H9 (cell line): Measurements from ENCODE around the gene OGFOD3. TPM values are rescaled to one million over a fixed set of nuclear protein-coding genes. Genes with fewer than 3 reads are reported as not detected.
"Not testable (repeated sequence)": the region's sequence is repeated elsewhere in the genome, so short reads cannot be mapped to it uniquely, and the experiment has no call there.

Experiments
- DNase-seq: peaks from one replicate; pipeline ENCODE4 v3.0.0-alpha.2; 2017
- H2AFZ ChIP-seq: one replicate; pipeline ENCODE4 v1.6.1; 2013; ENCODE audit warnings: mild to moderate bottlenecking, low read length, control low read depth, moderate library complexity
- H2AK5ac ChIP-seq: 2 replicates; pipeline ENCODE4 v1.6.1; 2013; ENCODE audit warnings: low read length, control low read depth, mixed read lengths; ENCODE audit not compliant: insufficient read length
- H2BK120ac ChIP-seq: one replicate; pipeline ENCODE4 v1.6.1; 2013; ENCODE audit warnings: low read depth, mild to moderate bottlenecking, low read length, control low read depth, inconsistent platforms; ENCODE audit not compliant: poor library complexity, severe bottlenecking
- H2BK12ac ChIP-seq: 2 replicates; pipeline ENCODE4 v1.6.1; 2013; ENCODE audit warnings: low read length, control low read depth, mixed read lengths, low read depth; ENCODE audit not compliant: insufficient read length
- H2BK15ac ChIP-seq: 2 replicates; pipeline ENCODE4 v1.6.1; 2013; ENCODE audit warnings: low read depth, low read length, control low read depth
- H2BK20ac ChIP-seq: one replicate; pipeline ENCODE4 v1.6.1; 2013; ENCODE audit warnings: low read depth, mild to moderate bottlenecking, low read length, control low read depth, inconsistent platforms; ENCODE audit not compliant: poor library complexity, severe bottlenecking
- H2BK5ac ChIP-seq: 2 replicates; pipeline ENCODE4 v1.6.1; 2013; ENCODE audit warnings: low read length, control low read depth, mixed read lengths; ENCODE audit not compliant: insufficient read length
- H3K14ac ChIP-seq: 2 replicates; pipeline ENCODE4 v1.6.1; 2013; ENCODE audit warnings: low read length, control low read depth; ENCODE audit not compliant: insufficient read depth
- H3K18ac ChIP-seq: 2 replicates; pipeline ENCODE4 v1.6.1; 2013; ENCODE audit warnings: low read depth, mild to moderate bottlenecking, mixed read lengths, low read length, control low read depth; ENCODE audit not compliant: insufficient read length
- H3K23ac ChIP-seq: 2 replicates; pipeline ENCODE4 v1.6.1; 2013; ENCODE audit warnings: low read length, control low read depth, mixed read lengths, low read depth; ENCODE audit not compliant: insufficient read length
- H3K23me2 ChIP-seq: 2 replicates; pipeline ENCODE4 v1.6.1; 2013; ENCODE audit warnings: low read depth, mild to moderate bottlenecking, mixed read lengths, low read length, control low read depth; ENCODE audit not compliant: insufficient read length, poor library complexity, severe bottlenecking
- H3K27ac ChIP-seq: 2 replicates; pipeline ENCODE4 v1.5.1; 2013; ENCODE audit warnings: low read length, control low read depth, mixed read lengths, low read depth; ENCODE audit not compliant: insufficient read length
- H3K27me3 ChIP-seq: 2 replicates; pipeline ENCODE4 v1.6.1; 2013; ENCODE audit warnings: low read length, control low read depth, inconsistent platforms; ENCODE audit not compliant: insufficient read depth
- H3K4ac ChIP-seq: 2 replicates; pipeline ENCODE4 v1.6.1; 2013; ENCODE audit warnings: low read depth, mild to moderate bottlenecking, control low read depth, inconsistent platforms, low read length, moderate library complexity
- H3K4me1 ChIP-seq: 2 replicates; pipeline ENCODE4 v1.6.1; 2013; ENCODE audit warnings: low read length, control low read depth, inconsistent platforms; ENCODE audit not compliant: insufficient read depth
- H3K4me2 ChIP-seq: 2 replicates; pipeline ENCODE4 v1.6.1; 2013; ENCODE audit warnings: low read length, control low read depth, mixed read lengths; ENCODE audit not compliant: insufficient read length, insufficient read depth
- H3K56ac ChIP-seq: 2 replicates; pipeline ENCODE4 v1.6.1; 2013; ENCODE audit warnings: low read depth, mild to moderate bottlenecking, mixed read lengths, low read length, control low read depth; ENCODE audit not compliant: insufficient read length
- H3K79me1 ChIP-seq: 2 replicates; pipeline ENCODE4 v1.6.1; 2013; ENCODE audit warnings: low read depth, mild to moderate bottlenecking, moderate library complexity, low read length, control low read depth, inconsistent platforms; ENCODE audit not compliant: insufficient read depth, poor library complexity, severe bottlenecking
- H3K79me2 ChIP-seq: 2 replicates; pipeline ENCODE4 v1.6.1; 2013; ENCODE audit warnings: low read length, control low read depth, inconsistent platforms; ENCODE audit not compliant: insufficient read depth
- H3K9ac ChIP-seq: 2 replicates; pipeline ENCODE4 v1.6.1; 2013; ENCODE audit warnings: low read length, control low read depth, mixed read lengths; ENCODE audit not compliant: insufficient read length; ENCODE audit errors: extremely low read depth
- H3K9me3 ChIP-seq: one replicate; pipeline ENCODE4 v1.6.1; 2013; ENCODE audit warnings: low read depth, low read length, inconsistent platforms; ENCODE audit not compliant: control insufficient read depth
- H3T11ph ChIP-seq: one replicate; pipeline ENCODE4 v1.6.1; 2013; ENCODE audit warnings: mild to moderate bottlenecking, low read length, control low read depth, inconsistent platforms
- H4K20me1 ChIP-seq: one replicate; pipeline ENCODE4 v1.6.1; 2013; ENCODE audit not compliant: control insufficient read depth, insufficient read length, insufficient read depth
- H4K5ac ChIP-seq: 2 replicates; pipeline ENCODE4 v1.6.1; 2013; ENCODE audit warnings: low read depth, mild to moderate bottlenecking, mixed read lengths, low read length, control low read depth; ENCODE audit not compliant: insufficient read length
- H4K8ac ChIP-seq: replicated peaks from 2 replicates; pipeline ENCODE4 v1.6.1; 2013; ENCODE audit warnings: low read length, control low read depth, mixed read lengths, low read depth; ENCODE audit not compliant: insufficient read length
- H4K91ac ChIP-seq: 2 replicates; pipeline ENCODE4 v1.6.1; 2013; ENCODE audit warnings: low read depth, mild to moderate bottlenecking, moderate library complexity, mixed read lengths, low read length, control low read depth; ENCODE audit not compliant: insufficient read length
- H3K27ac Mint-ChIP-seq, 3 experiments: 2 replicates in 2 of 3; 3 replicates in 1 of 3; pipeline ENCODE4 v1.8.0; 2020 to 2021; ENCODE audit warnings: mixed read lengths in 3 of 3, mild to moderate bottlenecking in 1 of 3, moderate library complexity in 1 of 3
- H3K27me3 Mint-ChIP-seq: 2 replicates; pipeline ENCODE4 v1.8.0; 2021; ENCODE audit warnings: low read depth, mild to moderate bottlenecking, moderate library complexity, mixed read lengths
- H3K36me3 Mint-ChIP-seq, 3 experiments: 2 replicates in 2 of 3; 3 replicates in 1 of 3; pipeline ENCODE4 v1.8.0; 2020 to 2021; ENCODE audit warnings: low read depth in 3 of 3, mixed read lengths in 3 of 3; ENCODE audit not compliant: insufficient read depth in 1 of 3
- H3K4me1 Mint-ChIP-seq, 2 experiments: 2 replicates each; pipeline ENCODE4 v1.8.0; 2020; ENCODE audit warnings: mixed read lengths in 2 of 2
- H3K4me3 Mint-ChIP-seq, 2 experiments: 2 replicates in 1 of 2; 3 replicates in 1 of 2; pipeline ENCODE4 v1.8.0; 2020 to 2021; ENCODE audit warnings: mild to moderate bottlenecking in 2 of 2, mixed read lengths in 2 of 2, moderate library complexity in 1 of 2
- H3K9me3 Mint-ChIP-seq, 2 experiments: 2 replicates in 1 of 2; 3 replicates in 1 of 2; pipeline ENCODE4 v1.8.0; 2020; ENCODE audit warnings: mild to moderate bottlenecking in 2 of 2, mixed read lengths in 2 of 2, moderate library complexity in 1 of 2
- CTCF ChIP-seq: fragments of 200-600 bp; sonication (generic); conservative IDR thresholded peaks from 3 replicates; pipeline ENCODE4 v1.8.0; 2021; ENCODE audit warnings: antibody characterized with exemption, mild to moderate bottlenecking
- WGBS: extraction: QIAGEN DNeasy Blood & Tissue Kit; methylation state at CpG from one replicate; pipeline ENCODE4 v1.1.7; 2013; ENCODE audit warnings: missing lambda C conversion rate, low lambda C conversion rate, mixed read lengths; ENCODE audit not compliant: insufficient read length; ENCODE audit errors: extremely low coverage; 5-methylcytosine and 5-hydroxymethylcytosine counted together
- total RNA-seq: library from RNA; stranded (reverse); gene quantifications from 2 replicates; pipeline ENCODE4 v1.2.1, GENCODE V29; 2021

Gene OGFOD3
- total RNA-seq, 1 experiment from 2014 or later: 27.8 TPM

GRCh38 chr17:82461827-82462524 is 43.6 kb upstream of the OGFOD3 start:
- Histone ChIP-seq H2BK15ac (no peak overlapping the region), H4K8ac (no peak overlapping the region), H3K18ac (no peak overlapping the region), H2AFZ (no peak overlapping the region), H2BK20ac (no peak overlapping the region), H3K9me3 (no peaks in the 10 kb centered on the region), H3K27me3 (no peaks in the 10 kb centered on the region), H2BK5ac (no peak overlapping the region), H3K14ac (no peak overlapping the region), H4K91ac (no peak overlapping the region), H3K79me2 (no peaks in the 10 kb centered on the region), H4K5ac (no peak overlapping the region), H3K9ac (no peak overlapping the region), H2BK12ac (no peak overlapping the region), H3K4me2 (no peak overlapping the region), H3K4ac (no peak overlapping the region), H4K20me1 (no peaks in the 10 kb centered on the region), H3K23ac (no peak overlapping the region), H2AK5ac (no peak overlapping the region), H3K4me1 (no peaks in the 10 kb centered on the region), H3K56ac (no peak overlapping the region), H3T11ph (no peak overlapping the region), H2BK120ac (no peak overlapping the region), H3K79me1 (no peaks in the 10 kb centered on the region), H3K27ac (no peak overlapping the region), H3K23me2 (peaks cover 6% of the 10 kb centered on the region)
- Mint-ChIP-seq H3K9me3 (no peaks in the 10 kb centered on the region; a peak in 2 of 5 replicates), H3K27ac (peak overlapping the region; percentile 13 to 88 (median 23); a peak in 3 of 7 replicates), H3K36me3 (peaks cover 29 to 68% (median 63%) of the 10 kb centered on the region in 3 experiments), H3K4me1 (peaks cover 9 to 11% of the 10 kb centered on the region in 2 experiments), H3K27me3 (no peaks in the 10 kb centered on the region; the same call in 1 of the 2 replicates), H3K4me3 (no peak overlapping the region; a peak in 1 of 5 replicates)
- no peak for TF ChIP-seq CTCF
- WGBS: no CpG with 5 or more reads among the region's 10 CpGs
- DNase-seq: no peak

- H3K14ac ChIP-seq, H3K27me3 Mint-ChIP-seq, H3K9me3 ChIP-seq, H3K27ac ChIP-seq, H4K20me1 ChIP-seq, H4K5ac ChIP-seq, H3K4me2 ChIP-seq, H3K27ac Mint-ChIP-seq, H2BK5ac ChIP-seq, H3K9me3 Mint-ChIP-seq, H3K56ac ChIP-seq, H3T11ph ChIP-seq, H3K23me2 ChIP-seq, H3K9ac ChIP-seq, H3K23ac ChIP-seq, H2AFZ ChIP-seq, H3K79me1 ChIP-seq, H3K79me2 ChIP-seq, H4K8ac ChIP-seq, DNase-seq, H3K27me3 ChIP-seq, H4K91ac ChIP-seq, H3K4me1 ChIP-seq, H2BK15ac ChIP-seq, H2AK5ac ChIP-seq, H3K18ac ChIP-seq, H2BK20ac ChIP-seq, H2BK120ac ChIP-seq, H2BK12ac ChIP-seq, H3K4ac ChIP-seq: not testable (repeated sequence)
- Mint-ChIP-seq H3K4me3 (peak overlapping the region; percentile 92 to 97; a peak in 4 of 5 replicates), H3K36me3 (peaks cover 21 to 51% (median 46%) of the 10 kb centered on the region in 3 experiments), H3K4me1 (peaks cover 9 to 11% of the 10 kb centered on the region in 2 experiments)
- WGBS: no CpG with 5 or more reads among the region's 9 CpGs
Observed at GRCh38 chr17:82459936-82460335, 41.5 kb upstream of the OGFOD3 start.
